ENCODE measurements around the gene SH3BP4.

GRCh38 chr2:235006461-235006860 is 54.6 kb downstream of the SH3BP4 start:
- TF ChIP-seq POLR2AphosphoS5 (IDR thresholded peaks at IDR 0.05; ENCODE audit: borderline replicate concordance, low read depth, low read length) (no peak), EZH2 (IDR thresholded peaks at IDR 0.05) (no peak), FOXP2 (optimal IDR thresholded peaks at IDR 0.05; ENCODE audit: control extremely low read depth, extremely low read length, insufficient read depth) (no peak)
